HG03103 (cell line): Measurements from ENCODE around the gene SHCBP1.
"Not testable (repeated sequence)": the region's sequence is repeated elsewhere in the genome, so short reads cannot be mapped to it uniquely, and the experiment has no call there.

Experiments used
- ATAC-seq: cut with Tn5 transposase; IDR thresholded peaks from one replicate; pipeline ENCODE4 v1.9.1; 2021; ENCODE audit warnings: low read depth; ENCODE audit not compliant: unreplicated experiment

Gene SHCBP1

GRCh38 chr16:46620266-46621005 lies 743 bp downstream of the SHCBP1 start:
- no peak for ATAC-seq

GRCh38 chr16:46618516-46618915 lies 2.7 kb downstream of the SHCBP1 start:
- ATAC-seq = no peak

GRCh38 chr16:46614006-46614405 lies 7.2 kb downstream of the SHCBP1 start:
- ATAC-seq = no peak

- no peak for ATAC-seq
These were observed 7.8 kb downstream of the SHCBP1 start for GRCh38 chr16:46613352-46613751.

- peak; percentile 84 for ATAC-seq
These were observed 9.1 kb downstream of the SHCBP1 start for GRCh38 chr16:46612121-46612520.

GRCh38 chr16:46607529-46607928 lies 13.7 kb downstream of the SHCBP1 start:
- no peak for ATAC-seq

GRCh38 chr16:46606231-46606630 lies 14.9 kb downstream of the SHCBP1 start:
- ATAC-seq = no peak

- no peak for ATAC-seq
These were observed 29.9 kb downstream of the SHCBP1 start for GRCh38 chr16:46591257-46591656.

GRCh38 chr16:46586011-46586577 lies 35.1 kb downstream of the SHCBP1 start:
- ATAC-seq = no peak

GRCh38 chr16:46583036-46583435 lies 38.1 kb downstream of the SHCBP1 start:
- no peak for ATAC-seq

GRCh38 chr16:46582313-46582712 lies 38.9 kb downstream of the SHCBP1 start:
- no peak for ATAC-seq

- ATAC-seq = no peak
These were observed 43.1 kb downstream of the SHCBP1 start for GRCh38 chr16:46577988-46578579.

GRCh38 chr16:46573834-46574159 lies 47.4 kb downstream of the SHCBP1 start:
- ATAC-seq = no peak

- ATAC-seq = no peak
These were observed 48.0 kb downstream of the SHCBP1 start for GRCh38 chr16:46573008-46573833.

GRCh38 chr16:46569231-46569735 lies 51.9 kb downstream of the SHCBP1 start:
- ATAC-seq = no peak

- ATAC-seq = no peak
These were observed 52.5 kb downstream of the SHCBP1 start for GRCh38 chr16:46568472-46569230.

GRCh38 chr16:46562979-46563378 lies 58.2 kb downstream of the SHCBP1 start:
- ATAC-seq = no peak

- no peak for ATAC-seq
These were observed 63.2 kb downstream of the SHCBP1 start for GRCh38 chr16:46558018-46558417.

GRCh38 chr16:46555951-46556350 lies 65.2 kb downstream of the SHCBP1 start:
- no peak for ATAC-seq

- ATAC-seq = not testable (repeated sequence)
These were observed 66.7 kb downstream of the SHCBP1 start for GRCh38 chr16:46554435-46554834.
